ENCODE data around the gene YPEL4.
"Not testable (repeated sequence)": the region's sequence is repeated elsewhere in the genome, so short reads cannot be mapped to it uniquely, and the experiment has no call there.

DNA sequence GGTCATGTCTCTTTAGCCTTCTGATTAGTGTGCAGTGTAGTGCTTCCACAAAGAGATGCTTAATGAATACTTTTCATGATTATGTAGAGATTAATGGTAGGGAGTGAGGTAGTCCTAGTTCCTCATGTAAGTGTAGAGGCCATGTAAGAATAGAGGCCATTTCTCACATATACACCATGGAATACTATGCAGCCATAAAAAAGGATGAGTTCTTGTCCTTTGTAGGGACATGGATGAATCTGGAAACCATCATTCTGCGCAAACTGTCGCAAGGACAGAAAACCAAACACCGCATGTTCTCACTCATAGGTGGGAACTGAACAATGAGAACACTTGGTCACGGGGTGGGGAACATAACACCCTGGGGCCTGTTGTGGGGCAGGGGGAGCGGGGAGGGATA lies 40.8 kb upstream of the YPEL4 start:
- TF ChIP-seq, protein P1, sequence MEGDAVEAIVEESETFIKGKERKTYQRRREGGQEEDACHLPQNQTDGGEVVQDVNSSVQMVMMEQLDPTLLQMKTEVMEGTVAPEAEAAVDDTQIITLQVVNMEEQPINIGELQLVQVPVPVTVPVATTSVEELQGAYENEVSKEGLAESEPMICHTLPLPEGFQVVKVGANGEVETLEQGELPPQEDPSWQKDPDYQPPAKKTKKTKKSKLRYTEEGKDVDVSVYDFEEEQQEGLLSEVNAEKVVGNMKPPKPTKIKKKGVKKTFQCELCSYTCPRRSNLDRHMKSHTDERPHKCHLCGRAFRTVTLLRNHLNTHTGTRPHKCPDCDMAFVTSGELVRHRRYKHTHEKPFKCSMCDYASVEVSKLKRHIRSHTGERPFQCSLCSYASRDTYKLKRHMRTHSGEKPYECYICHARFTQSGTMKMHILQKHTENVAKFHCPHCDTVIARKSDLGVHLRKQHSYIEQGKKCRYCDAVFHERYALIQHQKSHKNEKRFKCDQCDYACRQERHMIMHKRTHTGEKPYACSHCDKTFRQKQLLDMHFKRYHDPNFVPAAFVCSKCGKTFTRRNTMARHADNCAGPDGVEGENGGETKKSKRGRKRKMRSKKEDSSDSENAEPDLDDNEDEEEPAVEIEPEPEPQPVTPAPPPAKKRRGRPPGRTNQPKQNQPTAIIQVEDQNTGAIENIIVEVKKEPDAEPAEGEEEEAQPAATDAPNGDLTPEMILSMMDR (IDR thresholded peaks at IDR 0.05; ENCODE audit: borderline replicate concordance, extremely low read depth, low read length, poor library complexity, severe bottlenecking): not testable (repeated sequence)
- TF ChIP-seq EZH2 (IDR thresholded peaks at IDR 0.05; ENCODE audit: borderline replicate concordance, low read depth, low read length, severe bottlenecking): not testable (repeated sequence)
